Upper lobe of right lung (tissue), 1 donor: ENCODE measurements around the gene CLK4. TPM values are rescaled to one million over a fixed set of nuclear protein-coding genes. Genes with fewer than 3 reads are reported as not detected.

Source experiments
- ATAC-seq: fragments of 200-7000 bp; cut with Tn5 transposase; one replicate; pipeline ENCODE4 v1.9.1; 2020; ENCODE audit warnings: mild to moderate bottlenecking, moderate library complexity
- DNase-seq: peaks from one replicate; pipeline ENCODE4 v3.0.0-alpha.2; 2020
- H3K27ac ChIP-seq: fragments of 200-600 bp; one replicate; pipeline ENCODE4 v1.8.0; 2022
- H3K27me3 ChIP-seq: fragments of 200-600 bp; one replicate; pipeline ENCODE4 v1.8.0; 2022; ENCODE audit warnings: mild to moderate bottlenecking
- H3K36me3 ChIP-seq: fragments of 200-600 bp; one replicate; pipeline ENCODE4 v1.8.0; 2022
- H3K4me1 ChIP-seq: fragments of 200-600 bp; one replicate; pipeline ENCODE4 v1.8.0; 2022
- H3K4me3 ChIP-seq: fragments of 200-600 bp; one replicate; pipeline ENCODE4 v1.8.0; 2022; ENCODE audit warnings: mild to moderate bottlenecking
- H3K9me3 ChIP-seq: fragments of 200-600 bp; one replicate; pipeline ENCODE4 v1.8.0; 2022
- intact Hi-C: fragments of 100-400 bp; cut with DNase I; formaldehyde crosslinking; loops from one replicate; pipeline ENCODE4 v1.11.0; 2022
- total RNA-seq: library from RNA; stranded (reverse); fragmentation: NEBNext Ultra II Directional; extraction: Animal tissue kit (Norgen Biotek cat#: 25700); gene quantifications from one replicate; pipeline ENCODE4 v1.2.1, GENCODE V29; 2021
- TF ChIP-seq, protein P1 (sequence below): fragments of 200-600 bp; IDR thresholded peaks from one replicate; pipeline ENCODE4 v1.8.0; 2022; ENCODE audit warnings: antibody characterized with exemption
- donor health status: DM: no; HTN: yes; CAD: no; lungs with severe emphysema.

Gene CLK4
- total RNA-seq, 1 donor from 2014 or later, result 35.4 TPM

GRCh38 chr5:178624631-178625546 is 2.0 kb downstream of the CLK4 start:
- peak overlapping the region; percentile 77 for H3K4me3 ChIP-seq
- TF ChIP-seq, protein P1, sequence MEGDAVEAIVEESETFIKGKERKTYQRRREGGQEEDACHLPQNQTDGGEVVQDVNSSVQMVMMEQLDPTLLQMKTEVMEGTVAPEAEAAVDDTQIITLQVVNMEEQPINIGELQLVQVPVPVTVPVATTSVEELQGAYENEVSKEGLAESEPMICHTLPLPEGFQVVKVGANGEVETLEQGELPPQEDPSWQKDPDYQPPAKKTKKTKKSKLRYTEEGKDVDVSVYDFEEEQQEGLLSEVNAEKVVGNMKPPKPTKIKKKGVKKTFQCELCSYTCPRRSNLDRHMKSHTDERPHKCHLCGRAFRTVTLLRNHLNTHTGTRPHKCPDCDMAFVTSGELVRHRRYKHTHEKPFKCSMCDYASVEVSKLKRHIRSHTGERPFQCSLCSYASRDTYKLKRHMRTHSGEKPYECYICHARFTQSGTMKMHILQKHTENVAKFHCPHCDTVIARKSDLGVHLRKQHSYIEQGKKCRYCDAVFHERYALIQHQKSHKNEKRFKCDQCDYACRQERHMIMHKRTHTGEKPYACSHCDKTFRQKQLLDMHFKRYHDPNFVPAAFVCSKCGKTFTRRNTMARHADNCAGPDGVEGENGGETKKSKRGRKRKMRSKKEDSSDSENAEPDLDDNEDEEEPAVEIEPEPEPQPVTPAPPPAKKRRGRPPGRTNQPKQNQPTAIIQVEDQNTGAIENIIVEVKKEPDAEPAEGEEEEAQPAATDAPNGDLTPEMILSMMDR, result no peak
- H3K27me3 ChIP-seq, result no peaks in the 10 kb centered on the region
- ATAC-seq (no peak), DNase-seq (no peak)
- peaks cover 35% of the 10 kb centered on the region for H3K36me3 ChIP-seq
- H3K4me1 ChIP-seq, result peaks cover 24% of the 10 kb centered on the region
- no peak overlapping the region for H3K27ac ChIP-seq
- no peaks in the 10 kb centered on the region for H3K9me3 ChIP-seq
- intact Hi-C loops, result no loop called here

DNA sequence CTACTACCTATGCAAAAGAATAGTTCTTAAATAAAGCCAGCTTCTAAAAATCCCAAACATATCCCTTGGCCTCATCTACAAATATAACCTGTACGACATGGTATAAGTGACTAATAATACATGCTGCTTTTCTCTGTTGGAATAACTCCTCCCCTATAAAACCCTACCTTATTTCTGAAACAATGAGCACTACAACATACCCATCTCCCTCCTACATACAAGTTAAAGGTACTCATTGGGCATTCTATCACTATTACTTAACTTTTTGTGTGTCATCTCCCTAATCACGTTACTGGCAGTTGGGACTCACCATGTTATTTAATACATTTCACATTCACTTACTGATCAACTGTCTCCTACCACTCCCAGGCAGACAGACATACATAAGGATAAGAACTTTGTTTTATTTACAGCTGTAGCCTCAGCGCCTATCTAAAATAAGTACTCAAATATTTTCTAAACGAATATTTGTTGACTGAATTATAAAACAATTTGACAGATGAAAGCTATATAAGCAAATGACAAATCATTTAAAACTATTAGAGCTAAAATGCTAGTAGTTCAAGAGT is 4.1 kb downstream of the CLK4 start:
- Histone ChIP-seq H3K27me3 (no peaks in the 10 kb centered on the region), H3K4me3 (no peak overlapping the region), H3K27ac (no peak overlapping the region), H3K9me3 (no peaks in the 10 kb centered on the region), H3K4me1 (peaks cover 24% of the 10 kb centered on the region), H3K36me3 (peaks cover 56% of the 10 kb centered on the region)
- no peak for DNase-seq
- TF ChIP-seq, protein P1, result no peak
- no peak for ATAC-seq
- intact Hi-C loops, result no loop called here

DNA sequence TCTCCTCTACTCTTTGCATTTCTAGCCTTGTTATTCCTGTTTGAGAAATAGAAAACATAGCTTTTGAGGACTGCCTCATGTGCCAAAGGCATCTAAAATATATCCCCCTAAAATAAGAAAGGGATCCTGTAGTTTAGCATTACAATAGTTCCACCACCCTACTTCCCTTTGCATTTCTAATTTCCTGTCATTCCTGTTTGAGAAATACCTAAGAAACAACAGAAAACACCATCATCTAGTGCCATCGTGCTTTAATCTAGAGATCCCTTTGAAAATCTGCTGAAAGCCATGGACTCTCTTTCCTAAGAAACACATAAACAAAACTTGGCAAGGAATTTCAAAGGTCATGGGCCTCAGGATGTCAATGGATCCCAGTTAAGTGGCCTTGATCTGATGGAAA is 7.5 kb downstream of the CLK4 start:
- H3K9me3 ChIP-seq, result no peaks in the 10 kb centered on the region
- peaks cover 90% of the 10 kb centered on the region for H3K36me3 ChIP-seq

DNA sequence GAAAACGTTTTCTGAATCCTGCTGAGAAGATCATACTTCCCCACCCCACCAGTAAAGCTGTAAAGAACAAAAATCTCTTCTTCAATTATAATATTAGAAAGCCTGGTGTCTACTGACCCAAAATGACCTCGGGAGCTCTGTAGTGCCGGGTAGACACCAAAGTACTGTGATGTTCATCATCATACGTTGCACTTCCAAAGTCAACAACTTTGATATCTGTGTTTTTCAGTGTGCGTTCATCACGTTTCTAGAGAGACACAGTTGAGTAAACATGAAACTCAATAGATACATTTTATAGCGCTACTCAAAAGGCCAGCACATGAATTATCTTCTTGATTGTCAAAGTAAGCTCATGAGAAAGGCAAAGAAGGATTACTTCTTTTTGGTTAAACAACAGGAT is 14.6 kb downstream of the CLK4 start:
- no peaks in the 10 kb centered on the region for H3K27me3 ChIP-seq
- H3K36me3 ChIP-seq, result peaks cover 98% of the 10 kb centered on the region
- intact Hi-C loops, result no loop called here
- DNase-seq, result no peak
- no peaks in the 10 kb centered on the region for H3K4me1 ChIP-seq
- TF ChIP-seq, protein P1, result no peak
- no peak overlapping the region for H3K4me3 ChIP-seq
- H3K9me3 ChIP-seq, result no peaks in the 10 kb centered on the region
- no peak overlapping the region for H3K27ac ChIP-seq
- ATAC-seq, result no peak

More for the DNA sequence above, 7.5 kb downstream of the CLK4 start:
- DNase-seq (no peak), ATAC-seq (no peak)
- H3K27ac ChIP-seq, result no peak overlapping the region
- H3K4me1 ChIP-seq, result peaks cover 14% of the 10 kb centered on the region
- no peaks in the 10 kb centered on the region for H3K27me3 ChIP-seq
- no peak overlapping the region for H3K4me3 ChIP-seq
- intact Hi-C loops, result no loop called here
- TF ChIP-seq, protein P1, result no peak

DNA sequence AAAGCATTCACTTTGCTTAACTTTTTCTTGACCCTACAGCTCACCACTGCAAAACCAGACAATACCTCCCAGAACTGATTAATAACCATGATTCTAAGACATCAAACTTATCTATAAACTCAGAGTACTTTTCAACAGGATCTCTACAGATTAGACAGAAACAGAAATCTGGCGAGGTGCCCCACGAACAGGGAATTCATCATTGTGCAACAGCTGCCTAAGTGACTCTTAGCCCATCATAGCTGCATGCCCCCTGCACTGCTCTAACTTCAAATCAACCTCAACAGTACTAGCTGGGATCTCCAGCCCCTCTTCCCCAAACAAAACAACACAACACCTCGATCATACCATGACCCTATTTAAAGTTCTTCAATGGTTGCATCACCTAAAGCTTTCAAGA is 20.6 kb downstream of the CLK4 start:
- H3K36me3 ChIP-seq, result peaks cover 96% of the 10 kb centered on the region
- TF ChIP-seq, protein P1, result no peak
- H3K4me3 ChIP-seq, result no peak overlapping the region
- no peaks in the 10 kb centered on the region for H3K27me3 ChIP-seq
- DNase-seq (no peak), ATAC-seq (no peak)
- H3K27ac ChIP-seq, result no peak overlapping the region
- intact Hi-C loops, result no loop called here
- H3K4me1 ChIP-seq, result no peaks in the 10 kb centered on the region
- H3K9me3 ChIP-seq, result no peaks in the 10 kb centered on the region
